ENCODE measurements around the gene SEPTIN10.
"Not testable (repeated sequence)": the region's sequence is repeated elsewhere in the genome, so short reads cannot be mapped to it uniquely, and the experiment has no call there.

SEPTIN10 gene

GRCh38 chr2:109594246-109594885 lies 19.4 kb downstream of the SEPTIN10 start:
- Mint-ChIP-seq H3K4me1 (ENCODE audit: low read depth) (no peaks in the 10 kb centered on the region), H3K27ac (no peak overlapping the region), H3K27me3 (no peaks in the 10 kb centered on the region), H3K9me3 (ENCODE audit: low read depth) (no peaks in the 10 kb centered on the region), H3K36me3 (no peaks in the 10 kb centered on the region), H3K4me3 (no peak overlapping the region)

- H3K27ac Mint-ChIP-seq, result no peak overlapping the region
- no peaks in the 10 kb centered on the region for H3K27me3 Mint-ChIP-seq
- H3K4me1 Mint-ChIP-seq (ENCODE audit: low read depth), result no peaks in the 10 kb centered on the region
- no peaks in the 10 kb centered on the region for H3K36me3 Mint-ChIP-seq
- H3K4me3 Mint-ChIP-seq, result no peak overlapping the region
- H3K9me3 Mint-ChIP-seq (ENCODE audit: low read depth), result no peaks in the 10 kb centered on the region
Observed at GRCh38 chr2:109592905-109593304, 20.9 kb downstream of the SEPTIN10 start.

- Mint-ChIP-seq H3K4me1 (ENCODE audit: low read depth) (no peaks in the 10 kb centered on the region), H3K9me3 (ENCODE audit: low read depth) (no peaks in the 10 kb centered on the region), H3K4me3 (no peak overlapping the region), H3K27ac (no peak overlapping the region), H3K27me3 (no peaks in the 10 kb centered on the region), H3K36me3 (no peaks in the 10 kb centered on the region)
Observed at GRCh38 chr2:109591206-109591605, 22.6 kb downstream of the SEPTIN10 start.

- no peaks in the 10 kb centered on the region for H3K4me1 Mint-ChIP-seq (ENCODE audit: low read depth)
- H3K4me3 Mint-ChIP-seq, result no peak overlapping the region
- H3K27ac Mint-ChIP-seq, result no peak overlapping the region
- peaks cover 6% of the 10 kb centered on the region for H3K27me3 Mint-ChIP-seq
- no peaks in the 10 kb centered on the region for H3K36me3 Mint-ChIP-seq
- no peaks in the 10 kb centered on the region for H3K9me3 Mint-ChIP-seq (ENCODE audit: low read depth)
Observed at GRCh38 chr2:109586687-109587086, 27.1 kb downstream of the SEPTIN10 start.

- H3K36me3 Mint-ChIP-seq, result no peaks in the 10 kb centered on the region
- no peak overlapping the region for H3K27ac Mint-ChIP-seq
- no peaks in the 10 kb centered on the region for H3K9me3 Mint-ChIP-seq (ENCODE audit: low read depth)
- H3K27me3 Mint-ChIP-seq, result peaks cover 6% of the 10 kb centered on the region
- no peaks in the 10 kb centered on the region for H3K4me1 Mint-ChIP-seq (ENCODE audit: low read depth)
- no peak overlapping the region for H3K4me3 Mint-ChIP-seq
Observed at GRCh38 chr2:109582928-109583895, 30.6 kb downstream of the SEPTIN10 start.

GRCh38 chr2:109577630-109578029 lies 36.1 kb downstream of the SEPTIN10 start:
- not testable (repeated sequence) for H3K4me1 Mint-ChIP-seq (ENCODE audit: low read depth); H3K27me3 Mint-ChIP-seq; H3K27ac Mint-ChIP-seq; H3K36me3 Mint-ChIP-seq; H3K9me3 Mint-ChIP-seq (ENCODE audit: low read depth); H3K4me3 Mint-ChIP-seq

GRCh38 chr2:109575373-109575772 lies 38.4 kb downstream of the SEPTIN10 start:
- Mint-ChIP-seq H3K27ac (no peak overlapping the region), H3K36me3 (no peaks in the 10 kb centered on the region), H3K4me3 (no peak overlapping the region), H3K27me3 (peaks cover 10% of the 10 kb centered on the region), H3K4me1 (ENCODE audit: low read depth) (no peaks in the 10 kb centered on the region), H3K9me3 (ENCODE audit: low read depth) (no peaks in the 10 kb centered on the region)

- Mint-ChIP-seq H3K27me3 (no peaks in the 10 kb centered on the region), H3K4me1 (ENCODE audit: low read depth) (peaks cover 1% of the 10 kb centered on the region), H3K9me3 (ENCODE audit: low read depth) (no peaks in the 10 kb centered on the region), H3K36me3 (no peaks in the 10 kb centered on the region), H3K4me3 (no peak overlapping the region), H3K27ac (no peak overlapping the region)
Observed at GRCh38 chr2:109563980-109564550, 49.7 kb downstream of the SEPTIN10 start.

GRCh38 chr2:109563288-109563687 lies 50.5 kb downstream of the SEPTIN10 start:
- H3K27ac Mint-ChIP-seq, result no peak overlapping the region
- H3K27me3 Mint-ChIP-seq, result no peaks in the 10 kb centered on the region
- peaks cover 4% of the 10 kb centered on the region for H3K4me1 Mint-ChIP-seq (ENCODE audit: low read depth)
- no peaks in the 10 kb centered on the region for H3K9me3 Mint-ChIP-seq (ENCODE audit: low read depth)
- H3K36me3 Mint-ChIP-seq, result no peaks in the 10 kb centered on the region
- H3K4me3 Mint-ChIP-seq, result no peak overlapping the region

- H3K27me3 Mint-ChIP-seq, result no peaks in the 10 kb centered on the region
Observed at GRCh38 chr2:109562421-109562820, 51.3 kb downstream of the SEPTIN10 start.

GRCh38 chr2:109560265-109560664 lies 53.5 kb downstream of the SEPTIN10 start:
- H3K36me3 Mint-ChIP-seq, result no peaks in the 10 kb centered on the region
- H3K9me3 Mint-ChIP-seq (ENCODE audit: low read depth), result no peaks in the 10 kb centered on the region
- no peak overlapping the region for H3K4me3 Mint-ChIP-seq
- H3K27me3 Mint-ChIP-seq, result no peaks in the 10 kb centered on the region
- peaks cover 4% of the 10 kb centered on the region for H3K4me1 Mint-ChIP-seq (ENCODE audit: low read depth)
- H3K27ac Mint-ChIP-seq, result no peak overlapping the region

More at GRCh38 chr2:109562421-109562820, 51.3 kb downstream of the SEPTIN10 start:
- Mint-ChIP-seq H3K4me3 (no peak overlapping the region), H3K9me3 (ENCODE audit: low read depth) (no peaks in the 10 kb centered on the region), H3K36me3 (no peaks in the 10 kb centered on the region), H3K27ac (no peak overlapping the region), H3K4me1 (ENCODE audit: low read depth) (peaks cover 4% of the 10 kb centered on the region)

GRCh38 chr2:109558076-109558882 lies 55.5 kb downstream of the SEPTIN10 start:
- Mint-ChIP-seq H3K4me1 (ENCODE audit: low read depth) (peaks cover 6% of the 10 kb centered on the region), H3K9me3 (ENCODE audit: low read depth) (no peaks in the 10 kb centered on the region), H3K4me3 (no peak overlapping the region), H3K27ac (no peak overlapping the region), H3K27me3 (no peaks in the 10 kb centered on the region), H3K36me3 (no peaks in the 10 kb centered on the region)

GRCh38 chr2:109557309-109557708 lies 56.5 kb downstream of the SEPTIN10 start:
- Mint-ChIP-seq H3K36me3 (no peaks in the 10 kb centered on the region), H3K27me3 (no peaks in the 10 kb centered on the region), H3K9me3 (ENCODE audit: low read depth) (no peaks in the 10 kb centered on the region), H3K4me1 (ENCODE audit: low read depth) (peaks cover 6% of the 10 kb centered on the region), H3K4me3 (no peak overlapping the region), H3K27ac (no peak overlapping the region)

GRCh38 chr2:109555346-109555900 lies 58.3 kb downstream of the SEPTIN10 start:
- H3K4me1 Mint-ChIP-seq (ENCODE audit: low read depth), result peaks cover 4% of the 10 kb centered on the region
- no peak overlapping the region for H3K4me3 Mint-ChIP-seq
- H3K36me3 Mint-ChIP-seq, result no peaks in the 10 kb centered on the region
- no peaks in the 10 kb centered on the region for H3K9me3 Mint-ChIP-seq (ENCODE audit: low read depth)
- no peak overlapping the region for H3K27ac Mint-ChIP-seq
- no peaks in the 10 kb centered on the region for H3K27me3 Mint-ChIP-seq

Measured in activated naive CD8-positive, alpha-beta T cell (primary cell).